ENCODE results near the gene AQP12A. TPM values are rescaled to one million over a fixed set of nuclear protein-coding genes. Genes with fewer than 3 reads are reported as not detected.

Gene AQP12A
- polyA plus RNA-seq, 1 experiment, result not detected

DNA sequence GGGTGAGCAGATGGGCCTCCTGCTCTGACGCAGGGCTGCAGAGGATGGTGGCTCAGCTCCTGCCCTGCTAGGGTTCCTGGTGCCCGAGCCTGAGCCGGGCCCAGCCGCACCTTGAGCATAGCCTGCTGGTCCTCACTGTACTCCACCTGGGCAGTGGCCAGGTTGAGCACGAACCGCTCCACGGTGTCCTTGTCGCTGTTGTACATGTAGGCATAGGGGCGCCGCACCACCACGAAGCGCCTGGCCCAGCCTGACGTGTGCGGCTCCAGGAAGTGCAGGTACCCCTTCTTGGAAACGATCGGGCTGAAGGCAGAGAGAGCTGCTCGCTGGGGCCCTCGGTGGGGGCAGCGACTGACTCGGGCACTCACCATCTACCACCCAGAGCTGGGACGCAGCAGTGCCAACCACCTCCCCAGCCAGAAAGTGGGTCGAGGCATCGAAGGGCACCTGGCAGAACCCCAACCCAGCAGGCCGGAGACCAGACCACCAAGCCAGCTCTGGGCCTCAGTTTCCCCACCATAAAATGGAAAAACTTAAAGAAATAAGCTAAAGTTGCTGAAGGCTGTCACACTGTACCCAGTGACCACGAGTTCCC, 27.3 kb downstream of the AQP12A start:
- no peak overlapping the region for H3K4me3 ChIP-seq (ENCODE audit: low read depth, low read length)
- no peaks in the 10 kb centered on the region; the same call in 1 of the 2 replicates for H3K27me3 ChIP-seq (ENCODE audit: control insufficient read depth, insufficient read depth, low read length)
- no peaks in the 10 kb centered on the region for H3K36me3 ChIP-seq (ENCODE audit: control insufficient read depth, insufficient read depth, low read length)
- CTCF ChIA-PET, result no interaction called here
- POLR2A ChIA-PET, result no interaction called here
- no peak for DNase-seq (ENCODE audit: low read depth)
- TF ChIP-seq, protein P1, sequence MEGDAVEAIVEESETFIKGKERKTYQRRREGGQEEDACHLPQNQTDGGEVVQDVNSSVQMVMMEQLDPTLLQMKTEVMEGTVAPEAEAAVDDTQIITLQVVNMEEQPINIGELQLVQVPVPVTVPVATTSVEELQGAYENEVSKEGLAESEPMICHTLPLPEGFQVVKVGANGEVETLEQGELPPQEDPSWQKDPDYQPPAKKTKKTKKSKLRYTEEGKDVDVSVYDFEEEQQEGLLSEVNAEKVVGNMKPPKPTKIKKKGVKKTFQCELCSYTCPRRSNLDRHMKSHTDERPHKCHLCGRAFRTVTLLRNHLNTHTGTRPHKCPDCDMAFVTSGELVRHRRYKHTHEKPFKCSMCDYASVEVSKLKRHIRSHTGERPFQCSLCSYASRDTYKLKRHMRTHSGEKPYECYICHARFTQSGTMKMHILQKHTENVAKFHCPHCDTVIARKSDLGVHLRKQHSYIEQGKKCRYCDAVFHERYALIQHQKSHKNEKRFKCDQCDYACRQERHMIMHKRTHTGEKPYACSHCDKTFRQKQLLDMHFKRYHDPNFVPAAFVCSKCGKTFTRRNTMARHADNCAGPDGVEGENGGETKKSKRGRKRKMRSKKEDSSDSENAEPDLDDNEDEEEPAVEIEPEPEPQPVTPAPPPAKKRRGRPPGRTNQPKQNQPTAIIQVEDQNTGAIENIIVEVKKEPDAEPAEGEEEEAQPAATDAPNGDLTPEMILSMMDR (IDR thresholded peaks at IDR 0.05; ENCODE audit: insufficient read depth, low read depth, low read length), result no peak

- no peaks in the 10 kb centered on the region for H3K36me3 ChIP-seq (ENCODE audit: control insufficient read depth, insufficient read depth, low read length)
- no peak for DNase-seq (ENCODE audit: low read depth)
- H3K4me3 ChIP-seq (ENCODE audit: low read depth, low read length), result no peak overlapping the region
- H3K27me3 ChIP-seq (ENCODE audit: control insufficient read depth, insufficient read depth, low read length), result no peaks in the 10 kb centered on the region; the same call in 1 of the 2 replicates
- TF ChIP-seq, protein P1 (IDR thresholded peaks at IDR 0.05; ENCODE audit: insufficient read depth, low read depth, low read length), result no peak
- POLR2A ChIA-PET, result no interaction called here
- CTCF ChIA-PET, result interaction anchor here (0.6 kb wide), 1 partner anchor 1399 kb away, joined by 3 read pairs; no protein-coding TSS in a partner anchor
Observed at GRCh38 chr2:240719676-240720545, 28.2 kb downstream of the AQP12A start.

DNA sequence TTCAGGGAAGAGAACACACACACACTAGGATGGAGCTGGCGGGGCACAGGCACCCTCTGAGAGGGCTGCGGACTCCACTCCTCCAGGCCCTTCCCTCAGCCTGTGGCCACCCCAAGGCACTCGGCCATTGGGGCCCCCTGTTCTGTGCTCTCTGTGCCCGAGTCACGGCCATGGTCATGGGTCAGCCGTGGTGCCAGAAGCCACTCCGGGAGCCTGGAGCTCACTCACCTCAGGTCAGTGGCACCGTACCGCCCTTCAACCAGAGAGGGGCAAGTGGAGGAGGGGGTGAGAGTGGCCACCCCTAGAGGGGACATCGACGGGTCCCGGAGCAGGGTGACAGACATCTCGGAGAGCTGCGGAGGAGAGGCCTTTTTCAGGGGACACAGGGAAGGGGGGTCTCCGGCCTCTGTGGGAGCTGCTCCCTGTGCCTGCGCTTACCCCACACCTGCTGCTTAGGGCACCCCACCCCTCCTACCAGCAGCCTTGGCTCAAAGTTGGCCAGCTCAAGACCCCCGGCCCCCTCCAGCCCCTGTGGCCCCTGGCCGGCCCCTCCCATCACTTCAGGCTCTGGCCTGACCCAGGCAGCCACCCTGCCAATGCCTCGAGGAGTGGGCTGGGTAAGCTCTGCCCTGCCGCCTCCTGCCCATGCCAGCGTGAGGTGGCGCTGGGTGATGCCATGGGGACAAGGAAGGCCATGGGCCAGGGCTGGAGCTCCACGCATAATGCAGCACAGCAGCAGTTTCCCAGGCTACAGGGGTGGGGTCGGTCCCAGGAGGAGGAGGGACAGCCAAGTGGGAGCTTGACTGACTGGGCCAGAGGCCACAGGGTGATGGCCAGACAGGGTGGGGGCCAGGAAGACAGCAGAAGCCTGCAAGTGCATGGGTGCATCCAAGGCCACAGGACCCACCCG, 29.3 kb downstream of the AQP12A start:
- Histone ChIP-seq H3K36me3 (ENCODE audit: control insufficient read depth, insufficient read depth, low read length) (no peaks in the 10 kb centered on the region), H3K4me3 (ENCODE audit: low read depth, low read length) (no peak overlapping the region), H3K27me3 (ENCODE audit: control insufficient read depth, insufficient read depth, low read length) (no peaks in the 10 kb centered on the region)
- POLR2A ChIA-PET, result interaction anchor here (0.6 kb wide), 1 partner anchor 10 kb away, joined by 11 read pairs; no protein-coding TSS in a partner anchor
- TF ChIP-seq, protein P1 (IDR thresholded peaks at IDR 0.05; ENCODE audit: insufficient read depth, low read depth, low read length), result no peak
- CTCF ChIA-PET, result no interaction called here
- DNase-seq (ENCODE audit: low read depth), result no peak

- CTCF ChIA-PET, result no interaction called here
- TF ChIP-seq, protein P1 (IDR thresholded peaks at IDR 0.05; ENCODE audit: insufficient read depth, low read depth, low read length), result no peak
- H3K4me3 ChIP-seq (ENCODE audit: low read depth, low read length), result no peak overlapping the region
- no peaks in the 10 kb centered on the region for H3K27me3 ChIP-seq (ENCODE audit: control insufficient read depth, insufficient read depth, low read length)
- no peak for DNase-seq (ENCODE audit: low read depth)
- no peaks in the 10 kb centered on the region for H3K36me3 ChIP-seq (ENCODE audit: control insufficient read depth, insufficient read depth, low read length)
- POLR2A ChIA-PET, result no interaction called here
Observed at GRCh38 chr2:240721596-240722180, 30.0 kb downstream of the AQP12A start.

All from BJ (cell line).